ENCODE measurements around the gene CFB.

CFB gene

GRCh38 chr6:31945507-31946369, at the start of gene CFB:
TSS of gene CFB (plus strand) at chr6:31946095. CDS start at chr6:31946222, 127 bp downstream.
- peak within 1 kb of the TSS; percentile 15 for H3K4me3 ChIP-seq (ENCODE audit: low read depth, low read length)
- in situ Hi-C loops (cut with HindIII; ENCODE audit: low sequenced_read_pairs): no loop called here
- DNase-seq (ENCODE audit: low read depth): peak; percentile 56
- no peak for TF ChIP-seq CTCF (IDR thresholded peaks at IDR 0.05; ENCODE audit: low read depth, low read length, missing control alignments)

- peak overlapping the region; percentile 92 for H3K4me3 ChIP-seq (ENCODE audit: low read depth, low read length)
- in situ Hi-C loops (cut with HindIII; ENCODE audit: low sequenced_read_pairs): no loop called here
- no peak for TF ChIP-seq CTCF (IDR thresholded peaks at IDR 0.05; ENCODE audit: low read depth, low read length, missing control alignments)
- DNase-seq (ENCODE audit: low read depth): no peak
Observed at GRCh38 chr6:31896493-31896855, 49.4 kb upstream of the CFB start.

GRCh38 chr6:31896856-31897611, 48.9 kb upstream of the CFB start:
- in situ Hi-C loops (cut with HindIII; ENCODE audit: low sequenced_read_pairs): no loop called here
- TF ChIP-seq CTCF (IDR thresholded peaks at IDR 0.05; ENCODE audit: low read depth, low read length, missing control alignments): no peak

GRCh38 chr6:31897612-31898382, 48.1 kb upstream of the CFB start, which contains the start of gene EHMT2:
TSS of gene EHMT2 (minus strand) at chr6:31897698. CDS start at chr6:31897677, 21 bp downstream.
- H3K4me3 ChIP-seq (ENCODE audit: low read depth, low read length): peak within 1 kb of the TSS; percentile 92
- in situ Hi-C loops (cut with HindIII; ENCODE audit: low sequenced_read_pairs): no loop called here
- peak; percentile 37 for DNase-seq (ENCODE audit: low read depth)
- no peak for TF ChIP-seq CTCF (IDR thresholded peaks at IDR 0.05; ENCODE audit: low read depth, low read length, missing control alignments)

More at GRCh38 chr6:31896856-31897611, 48.9 kb upstream of the CFB start:
- no peak for DNase-seq (ENCODE audit: low read depth)
- peak overlapping the region; percentile 92 for H3K4me3 ChIP-seq (ENCODE audit: low read depth, low read length)

GRCh38 chr6:31898383-31899011, 47.4 kb upstream of the CFB start:
- in situ Hi-C loops (cut with HindIII; ENCODE audit: low sequenced_read_pairs): no loop called here
- no peak for DNase-seq (ENCODE audit: low read depth)
- no peak for TF ChIP-seq CTCF (IDR thresholded peaks at IDR 0.05; ENCODE audit: low read depth, low read length, missing control alignments)
- peak overlapping the region; percentile 92 for H3K4me3 ChIP-seq (ENCODE audit: low read depth, low read length)

Measured in astrocyte of the cerebellum (primary cell).